ENCODE results near the gene LUZP2.

GRCh38 chr11:24453129-24453718 lies 43.6 kb upstream of the LUZP2 start:
- TF ChIP-seq POLR2A (IDR thresholded peaks at IDR 0.05) (no peak), CTCF (IDR thresholded peaks at IDR 0.05) (no peak), EP300 (IDR thresholded peaks at IDR 0.05) (no peak)

Measured in tibial nerve (tissue), 4 donors.